ENCODE results near the gene PTPN4. TPM values are rescaled to one million over a fixed set of nuclear protein-coding genes. Genes with fewer than 3 reads are reported as not detected.
A peak's percentile ranks its signal among the peaks of the same experiment; 100 is the strongest.

PTPN4 gene
- total and polyA plus RNA-seq, 9 of the 15 experiments (the other 6 are each of a cell fraction or from before 2014, with no cell fraction given): 5.0 to 32.8 (median 27.3) TPM

GRCh38 chr2:119760237-119760955 is 674 bp downstream of the PTPN4 start:
- ChIA-PET CTCF (ENCODE audit: low intra/inter-chr PET ratio) (no interaction called here), POLR2A (interaction anchor here (1.0 to 1.5 kb wide), 9 partner anchors 10 to 59 kb away, joined by 3 to 12 read pairs (median 4); no protein-coding TSS in a partner anchor)
- DNase-seq (ENCODE audit: extremely low read depth in 1 of 4, low spot score in 3 of 4): no peak
- FAIRE-seq: no peak
- peak; percentile 51 for ATAC-seq
- Histone ChIP-seq H3K9me3 (replicated peaks; ENCODE audit: control insufficient read depth, insufficient read depth, low read depth, low read length) (no peaks in the 10 kb centered on the region), H3K9me1 (ENCODE audit: control insufficient read depth, insufficient read depth, low read length) (no peaks in the 10 kb centered on the region), H3K27me3 (ENCODE audit: control insufficient read depth in 2 of 2, insufficient read depth in 2 of 2, low read length in 2 of 2) (no peaks in the 10 kb centered on the region), H3K4me1 (replicated peaks in 1 of 2; ENCODE audit: control insufficient read depth in 2 of 2, insufficient read depth in 2 of 2, low read length in 2 of 2) (peaks cover 9 to 24% of the 10 kb centered on the region in 2 experiments), H2AFZ (ENCODE audit: low read depth, low read length) (peak overlapping the region; percentile 97), H3K79me2 (ENCODE audit: control insufficient read depth, insufficient read depth, low read length) (peaks cover 52% of the 10 kb centered on the region), H3K4me3 (peak overlapping the region; percentile 75), H3K9ac (ENCODE audit: insufficient read depth in 1 of 2, low read depth in 2 of 2, low read length in 2 of 2) (peak overlapping the region; percentile 81 to 96), H4K20me1 (replicated peaks; ENCODE audit: control insufficient read depth, insufficient read depth, low read length) (no peaks in the 10 kb centered on the region), H3K27ac (ENCODE audit: extremely low read depth, low read depth, low read length) (peak overlapping the region; percentile 96), H3K4me2 (ENCODE audit: insufficient read depth, low read length) (peak overlapping the region; percentile 86), H3K36me3 (ENCODE audit: control insufficient read depth, insufficient read depth, low read length) (no peaks in the 10 kb centered on the region)
- intact Hi-C loops (cut with micrococcal nuclease) (no loop called here), in situ Hi-C loops (cut with MboI) (no loop called here)
- BruUV-seq (replicated peaks): no TSS peak
- WGBS (ENCODE audit: insufficient coverage, low coverage, missing lambda C conversion rate): 2% methylated on average over 26 of the region's 37 CpGs
- no peak for TF ChIP-seq ZNF518B (CRISPR knock-in tag; IDR thresholded peaks at IDR 0.05)
- TF ChIP-seq MITF (IDR thresholded peaks at IDR 0.05): no peak
- no peak for TF ChIP-seq NFE2 (IDR thresholded peaks at IDR 0.05; ENCODE audit: low read depth)
- no peak for TF ChIP-seq ZFP1 (CRISPR knock-in tag; IDR thresholded peaks at IDR 0.05)
- TF ChIP-seq ZNF431 (CRISPR knock-in tag; IDR thresholded peaks at IDR 0.05): no peak
- TF ChIP-seq, protein P1, sequence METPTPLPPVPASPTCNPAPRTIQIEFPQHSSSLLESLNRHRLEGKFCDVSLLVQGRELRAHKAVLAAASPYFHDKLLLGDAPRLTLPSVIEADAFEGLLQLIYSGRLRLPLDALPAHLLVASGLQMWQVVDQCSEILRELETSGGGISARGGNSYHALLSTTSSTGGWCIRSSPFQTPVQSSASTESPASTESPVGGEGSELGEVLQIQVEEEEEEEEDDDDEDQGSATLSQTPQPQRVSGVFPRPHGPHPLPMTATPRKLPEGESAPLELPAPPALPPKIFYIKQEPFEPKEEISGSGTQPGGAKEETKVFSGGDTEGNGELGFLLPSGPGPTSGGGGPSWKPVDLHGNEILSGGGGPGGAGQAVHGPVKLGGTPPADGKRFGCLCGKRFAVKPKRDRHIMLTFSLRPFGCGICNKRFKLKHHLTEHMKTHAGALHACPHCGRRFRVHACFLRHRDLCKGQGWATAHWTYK (CRISPR knock-in tag; IDR thresholded peaks at IDR 0.05): 0 out of 2 replicates have a peak, but pooled peaks have one; percentile 3
- no peak for TF ChIP-seq CBX5 (IDR thresholded peaks at IDR 0.05; ENCODE audit: borderline replicate concordance, low read depth)
- TF ChIP-seq, protein P2, sequence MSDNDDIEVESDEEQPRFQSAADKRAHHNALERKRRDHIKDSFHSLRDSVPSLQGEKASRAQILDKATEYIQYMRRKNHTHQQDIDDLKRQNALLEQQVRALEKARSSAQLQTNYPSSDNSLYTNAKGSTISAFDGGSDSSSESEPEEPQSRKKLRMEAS (CRISPR knock-in tag; IDR thresholded peaks at IDR 0.05): no peak
- 0 out of 2 replicates have a peak, but pooled peaks have one; percentile 28 for TF ChIP-seq SIN3B (IDR thresholded peaks at IDR 0.05; ENCODE audit: low read depth)
- no peak for TF ChIP-seq TCF7 (IDR thresholded peaks at IDR 0.05; ENCODE audit: borderline replicate concordance)
- no peak for TF ChIP-seq GABPB1 (CRISPR knock-in tag; IDR thresholded peaks at IDR 0.05)
- TF ChIP-seq SUPT5H (IDR thresholded peaks at IDR 0.05): no peak
- TF ChIP-seq POLR3G (IDR thresholded peaks at IDR 0.05; ENCODE audit: extremely low read depth, insufficient read length, insufficient replicate concordance): no peak
- peak; percentile 75 for TF ChIP-seq RBBP5 (IDR thresholded peaks at IDR 0.05; ENCODE audit: borderline replicate concordance, insufficient read depth, low read length, poor library complexity, severe bottlenecking)
- peak; percentile 38; the same call in 1 of the 2 replicates for TF ChIP-seq ZNF384 (IDR thresholded peaks at IDR 0.05; ENCODE audit: low read depth, low read length)
- TF ChIP-seq SREBF1 (IDR thresholded peaks at IDR 0.05; ENCODE audit: borderline replicate concordance, low read depth, low read length): no peak
- peak; percentile 16; the same call in 1 of the 2 replicates for TF ChIP-seq BCOR (IDR thresholded peaks at IDR 0.05)

Data from K562 (cell line).